HL-60 (cell line): ENCODE measurements around the gene PTPRD.

ENCODE experiments used
- DNase-seq, 2 experiments: peaks; one replicate each; pipeline ENCODE4 v3.0.0-alpha.2; 2010 to 2020; ENCODE audit warnings: low read depth in 1 of 2, low spot score in 1 of 2
- H3K27ac ChIP-seq: fragments of 250-450 bp; sonication (Bioruptor Pico); replicated peaks from 2 replicates; pipeline ENCODE4 v1.5.1; 2020; ENCODE audit warnings: mild to moderate bottlenecking, moderate library complexity
- H3K27me3 ChIP-seq: fragments of 250-450 bp; sonication (Bioruptor Pico); 2 replicates; pipeline ENCODE4 v1.5.1; 2021; ENCODE audit warnings: mild to moderate bottlenecking, moderate library complexity; ENCODE audit not compliant: insufficient read depth, poor library complexity, severe bottlenecking
- H3K4me3 ChIP-seq: replicated peaks from 2 replicates; pipeline ENCODE4 v1.5.1; 2011; ENCODE audit warnings: mild to moderate bottlenecking, control low read depth, low read length; ENCODE audit not compliant: insufficient read depth
- CTCF ChIP-seq: IDR thresholded peaks from one replicate; pipeline ENCODE4 v1.5.1; 2011; ENCODE audit warnings: low read length, control low read depth, inconsistent platforms; ENCODE audit not compliant: insufficient read depth
- GABPA ChIP-seq: IDR thresholded peaks from 2 replicates; pipeline ENCODE4 v1.6.1; 2012; ENCODE audit warnings: low read depth
- POLR2AphosphoS5 ChIP-seq: IDR thresholded peaks from 2 replicates; pipeline ENCODE4 v1.6.1; 2012; ENCODE audit warnings: low read depth
- SPI1 ChIP-seq: IDR thresholded peaks from 2 replicates; pipeline ENCODE4 v1.6.1; 2012; ENCODE audit warnings: low read depth, mild to moderate bottlenecking, borderline replicate concordance
- TF ChIP-seq, protein P1 (sequence below): IDR thresholded peaks from 2 replicates; pipeline ENCODE4 v1.6.1; 2012; ENCODE audit warnings: low read depth; ENCODE audit not compliant: insufficient replicate concordance

PTPRD gene

DNA sequence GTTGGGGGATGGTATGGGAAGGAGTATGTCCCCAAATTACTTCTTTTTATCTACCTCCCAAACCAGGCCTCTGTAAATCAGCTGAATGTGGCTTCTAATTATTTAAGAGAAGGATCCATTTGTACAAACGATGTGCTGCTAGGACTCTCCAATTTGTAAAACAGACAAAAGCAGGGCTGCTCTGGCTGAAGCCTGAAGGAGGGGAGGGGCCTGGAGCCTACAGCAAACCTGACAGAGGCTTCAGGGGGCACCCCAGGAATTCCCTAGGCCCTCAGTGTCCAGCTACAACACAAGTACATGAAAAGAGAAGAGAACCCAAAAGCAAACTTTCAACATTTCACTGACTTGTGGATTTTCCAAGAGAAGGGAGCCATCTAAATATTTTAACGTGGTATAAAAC lies 1873.9 kb downstream of the PTPRD start:
- Histone ChIP-seq H3K27me3 (no peaks in the 10 kb centered on the region), H3K27ac (no peak overlapping the region), H3K4me3 (no peak overlapping the region)
- TF ChIP-seq SPI1 (no peak), GABPA (no peak), POLR2AphosphoS5 (no peak), CTCF (no peak)
- TF ChIP-seq, protein P1, sequence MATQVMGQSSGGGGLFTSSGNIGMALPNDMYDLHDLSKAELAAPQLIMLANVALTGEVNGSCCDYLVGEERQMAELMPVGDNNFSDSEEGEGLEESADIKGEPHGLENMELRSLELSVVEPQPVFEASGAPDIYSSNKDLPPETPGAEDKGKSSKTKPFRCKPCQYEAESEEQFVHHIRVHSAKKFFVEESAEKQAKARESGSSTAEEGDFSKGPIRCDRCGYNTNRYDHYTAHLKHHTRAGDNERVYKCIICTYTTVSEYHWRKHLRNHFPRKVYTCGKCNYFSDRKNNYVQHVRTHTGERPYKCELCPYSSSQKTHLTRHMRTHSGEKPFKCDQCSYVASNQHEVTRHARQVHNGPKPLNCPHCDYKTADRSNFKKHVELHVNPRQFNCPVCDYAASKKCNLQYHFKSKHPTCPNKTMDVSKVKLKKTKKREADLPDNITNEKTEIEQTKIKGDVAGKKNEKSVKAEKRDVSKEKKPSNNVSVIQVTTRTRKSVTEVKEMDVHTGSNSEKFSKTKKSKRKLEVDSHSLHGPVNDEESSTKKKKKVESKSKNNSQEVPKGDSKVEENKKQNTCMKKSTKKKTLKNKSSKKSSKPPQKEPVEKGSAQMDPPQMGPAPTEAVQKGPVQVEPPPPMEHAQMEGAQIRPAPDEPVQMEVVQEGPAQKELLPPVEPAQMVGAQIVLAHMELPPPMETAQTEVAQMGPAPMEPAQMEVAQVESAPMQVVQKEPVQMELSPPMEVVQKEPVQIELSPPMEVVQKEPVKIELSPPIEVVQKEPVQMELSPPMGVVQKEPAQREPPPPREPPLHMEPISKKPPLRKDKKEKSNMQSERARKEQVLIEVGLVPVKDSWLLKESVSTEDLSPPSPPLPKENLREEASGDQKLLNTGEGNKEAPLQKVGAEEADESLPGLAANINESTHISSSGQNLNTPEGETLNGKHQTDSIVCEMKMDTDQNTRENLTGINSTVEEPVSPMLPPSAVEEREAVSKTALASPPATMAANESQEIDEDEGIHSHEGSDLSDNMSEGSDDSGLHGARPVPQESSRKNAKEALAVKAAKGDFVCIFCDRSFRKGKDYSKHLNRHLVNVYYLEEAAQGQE = no peak
- DNase-seq = no peak

DNA sequence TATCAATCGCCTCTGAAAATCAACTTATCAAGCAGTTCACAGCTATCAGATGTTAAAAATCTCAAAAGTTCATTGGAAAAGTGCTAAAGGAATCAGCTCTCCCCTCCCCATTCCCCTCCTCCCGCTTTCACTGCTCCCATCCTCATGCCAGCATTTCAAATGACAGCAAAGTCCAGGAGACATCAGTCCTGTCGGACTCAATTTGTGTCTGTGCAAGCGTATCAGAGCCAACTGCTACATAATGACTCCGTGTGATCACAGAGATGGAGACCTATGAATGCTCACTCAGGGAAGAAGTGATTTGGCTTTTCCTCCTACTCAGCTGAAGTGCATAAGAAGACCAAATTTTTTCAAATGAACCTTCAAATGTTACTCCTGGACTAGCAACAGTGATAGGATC lies 1876.0 kb downstream of the PTPRD start:
- DNase-seq = no peak
- H3K27ac ChIP-seq = no peak overlapping the region
- H3K27me3 ChIP-seq = no peaks in the 10 kb centered on the region

DNA sequence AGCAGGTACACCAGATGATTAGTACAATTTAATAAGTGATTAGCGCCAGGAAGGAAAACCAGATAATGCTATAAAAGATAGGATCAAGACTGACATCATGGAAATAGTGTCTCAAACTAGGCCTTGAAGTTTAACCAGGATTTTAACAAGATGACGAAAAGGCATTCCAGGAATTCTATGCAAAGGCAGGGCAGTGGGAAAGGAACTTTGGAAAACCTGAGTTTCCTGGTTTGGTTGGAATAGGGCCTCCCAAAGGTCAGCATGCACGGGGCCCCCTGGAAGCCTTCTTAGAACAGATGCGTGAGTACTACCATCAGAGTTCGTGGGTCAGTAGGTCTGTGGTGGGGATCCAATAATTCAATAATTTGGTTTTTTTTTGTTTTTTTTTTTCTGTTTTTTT lies 1878.0 kb downstream of the PTPRD start:
- no peak for DNase-seq
- TF ChIP-seq SPI1 (no peak), CTCF (no peak), GABPA (no peak), POLR2AphosphoS5 (no peak)
- TF ChIP-seq, protein P1 = no peak
- Histone ChIP-seq H3K4me3 (no peak overlapping the region), H3K27ac (no peak overlapping the region), H3K27me3 (no peaks in the 10 kb centered on the region)

More for the DNA sequence above, 1876.0 kb downstream of the PTPRD start:
- H3K4me3 ChIP-seq = no peak overlapping the region
- TF ChIP-seq CTCF (no peak), POLR2AphosphoS5 (no peak), GABPA (no peak), SPI1 (no peak)
- TF ChIP-seq, protein P1 = no peak
